ENCODE data around the gene VGF.
"Not testable (repeated sequence)": the region's sequence is repeated elsewhere in the genome, so short reads cannot be mapped to it uniquely, and the experiment has no call there.

VGF gene

DNA sequence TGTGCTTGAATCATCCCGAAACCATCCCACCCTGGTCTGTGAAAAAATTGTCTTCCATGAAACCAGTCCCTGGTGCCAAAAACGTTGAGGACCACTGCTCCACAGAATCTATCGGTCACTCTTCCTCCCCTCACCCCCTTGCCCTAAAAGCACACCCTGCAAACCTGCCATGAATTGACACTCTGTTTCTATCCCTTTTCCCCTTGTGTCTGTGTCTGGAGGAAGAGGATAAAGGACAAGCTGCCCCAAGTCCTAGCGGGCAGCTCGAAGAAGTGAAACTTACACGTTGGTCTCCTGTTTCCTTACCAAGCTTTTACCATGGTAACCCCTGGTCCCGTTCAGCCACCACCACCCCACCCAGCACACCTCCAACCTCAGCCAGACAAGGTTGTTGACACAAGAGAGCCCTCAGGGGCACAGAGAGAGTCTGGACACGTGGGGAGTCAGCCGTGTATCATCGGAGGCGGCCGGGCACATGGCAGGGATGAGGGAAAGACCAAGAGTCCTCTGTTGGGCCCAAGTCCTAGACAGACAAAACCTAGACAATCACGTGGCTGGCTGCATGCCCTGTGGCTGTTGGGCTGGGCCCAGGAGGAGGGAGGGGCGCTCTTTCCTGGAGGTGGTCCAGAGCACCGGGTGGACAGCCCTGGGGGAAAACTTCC, 39.2 kb downstream of the VGF start:
- DNase-seq (ENCODE audit: low read depth), result peak; percentile 76
- TF ChIP-seq CTCF (conservative IDR thresholded peaks at IDR 0.05; ENCODE audit: low read length), result peak; percentile 19; the same call in 1 of the 2 replicates
- H3K4me3 ChIP-seq (ENCODE audit: low read length), result peak overlapping the region; percentile 95; the same call in 1 of the 2 replicates

DNA sequence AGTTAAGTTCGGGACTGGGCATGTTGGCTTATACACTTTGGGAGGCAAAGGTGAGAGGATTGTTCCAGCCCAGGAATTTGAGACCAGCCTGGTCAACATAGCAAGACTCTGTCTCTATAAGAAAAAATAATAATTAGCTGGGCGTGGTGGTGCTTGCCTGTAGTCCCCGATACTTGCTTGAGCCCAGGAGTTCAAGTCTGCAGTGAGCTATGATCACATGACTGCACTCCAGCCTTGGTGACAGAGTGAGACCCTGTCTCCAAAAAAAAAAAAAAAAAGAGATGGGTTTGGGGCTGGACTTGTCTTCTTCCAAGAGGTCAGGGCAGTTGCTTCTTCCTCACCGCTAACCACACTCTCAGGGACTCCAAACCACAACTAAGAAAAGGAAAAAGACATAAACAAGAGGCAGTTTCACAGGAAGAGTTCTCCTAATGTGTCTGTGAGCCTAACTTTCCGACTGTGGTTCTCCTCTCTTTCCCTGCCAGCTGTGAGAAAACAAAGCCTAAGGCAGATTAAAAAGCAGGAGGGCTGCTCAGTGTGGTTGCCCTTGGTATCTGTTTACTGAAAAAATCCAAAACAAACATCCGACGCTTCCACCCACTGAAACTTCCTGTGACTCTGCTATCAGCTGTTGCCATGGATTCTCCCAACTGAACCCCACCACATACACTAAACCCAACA, 40.9 kb downstream of the VGF start:
- no peak overlapping the region for H3K4me3 ChIP-seq (ENCODE audit: low read length)
- peak; percentile 92 for DNase-seq (ENCODE audit: low read depth)
- TF ChIP-seq CTCF (conservative IDR thresholded peaks at IDR 0.05; ENCODE audit: low read length), result no peak

- DNase-seq (ENCODE audit: low read depth), result no peak
Observed at GRCh38 chr7:101123703-101124068, 41.7 kb downstream of the VGF start.

GRCh38 chr7:101122933-101123702, 42.3 kb downstream of the VGF start:
- no peak overlapping the region; the same call in 1 of the 2 replicates for H3K4me3 ChIP-seq (ENCODE audit: low read length)
- no peak for TF ChIP-seq CTCF (conservative IDR thresholded peaks at IDR 0.05; ENCODE audit: low read length)
- DNase-seq (ENCODE audit: low read depth), result no peak

More at GRCh38 chr7:101123703-101124068, 41.7 kb downstream of the VGF start:
- no peak for TF ChIP-seq CTCF (conservative IDR thresholded peaks at IDR 0.05; ENCODE audit: low read length)
- H3K4me3 ChIP-seq (ENCODE audit: low read length), result no peak overlapping the region

GRCh38 chr7:101121991-101122932, 43.1 kb downstream of the VGF start:
- TF ChIP-seq CTCF (conservative IDR thresholded peaks at IDR 0.05; ENCODE audit: low read length), result no peak
- H3K4me3 ChIP-seq (ENCODE audit: low read length), result peak overlapping the region; percentile 57
- peak; percentile 98 for DNase-seq (ENCODE audit: low read depth)

GRCh38 chr7:101121631-101121990, 43.8 kb downstream of the VGF start:
- H3K4me3 ChIP-seq (ENCODE audit: low read length), result not testable (repeated sequence)

GRCh38 chr7:101120315-101120714, 45.1 kb downstream of the VGF start:
- TF ChIP-seq CTCF (conservative IDR thresholded peaks at IDR 0.05; ENCODE audit: low read length), result no peak
- DNase-seq (ENCODE audit: low read depth), result no peak
- H3K4me3 ChIP-seq (ENCODE audit: low read length), result no peak overlapping the region

More at GRCh38 chr7:101121631-101121990, 43.8 kb downstream of the VGF start:
- not testable (repeated sequence) for DNase-seq (ENCODE audit: low read depth)
